ENCODE data around the gene IBSP. TPM values are rescaled to one million over a fixed set of nuclear protein-coding genes. Genes with fewer than 3 reads are reported as not detected.

The IBSP gene
- total RNA-seq, 1 experiment from 2014 or later: not detected

DNA sequence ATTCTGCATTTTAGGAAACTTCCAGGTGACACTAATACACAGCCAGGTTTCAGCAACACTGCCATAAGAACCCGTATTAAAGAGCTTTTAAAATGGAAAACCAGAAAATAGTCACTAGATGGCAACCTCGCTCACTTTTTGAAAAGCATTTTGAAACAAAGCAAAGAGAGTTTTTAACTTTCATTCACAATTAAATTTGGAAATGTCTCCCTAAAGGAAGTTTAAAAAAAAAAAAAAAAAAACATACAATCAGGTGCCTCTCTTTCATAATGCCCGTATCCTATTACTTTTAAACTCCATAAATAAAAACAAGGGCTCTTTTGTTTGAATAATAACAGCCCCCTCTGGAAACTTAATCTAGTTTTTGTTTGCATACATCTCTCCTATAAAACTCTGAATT, 53.8 kb downstream of the IBSP start:
- H3K4me3 Mint-ChIP-seq: no peak overlapping the region

More for the DNA sequence above, 53.8 kb downstream of the IBSP start:
- Histone ChIP-seq H3K27ac (ENCODE audit: insufficient read length, low read depth, low read length) (no peak overlapping the region), H2BK20ac (ENCODE audit: low read depth, low read length, poor library complexity, severe bottlenecking) (no peak overlapping the region), H2BK5ac (ENCODE audit: insufficient read length, low read length) (no peak overlapping the region), H3K14ac (ENCODE audit: insufficient read depth, low read length) (no peak overlapping the region), H3K4me1 (ENCODE audit: insufficient read depth, low read length) (peaks cover 9% of the 10 kb centered on the region; the same call in 1 of the 2 replicates), H4K8ac (replicated peaks; ENCODE audit: insufficient read length, low read depth, low read length) (no peak overlapping the region), H2AK5ac (ENCODE audit: insufficient read length, low read length) (no peak overlapping the region), H3T11ph (ENCODE audit: low read length) (no peak overlapping the region), H4K5ac (ENCODE audit: insufficient read length, low read depth, low read length) (no peak overlapping the region), H3K4ac (ENCODE audit: low read depth, low read length) (no peak overlapping the region), H3K23me2 (ENCODE audit: insufficient read length, low read depth, low read length, poor library complexity, severe bottlenecking) (peaks cover 2% of the 10 kb centered on the region), H2AFZ (ENCODE audit: low read length) (no peak overlapping the region), H2BK12ac (ENCODE audit: insufficient read length, low read depth, low read length) (no peak overlapping the region), H2BK15ac (ENCODE audit: low read depth, low read length) (no peak overlapping the region), H3K9me3 (ENCODE audit: control insufficient read depth, low read depth, low read length) (no peaks in the 10 kb centered on the region), H3K27me3 (ENCODE audit: insufficient read depth, low read length) (no peaks in the 10 kb centered on the region; the same call in 1 of the 2 replicates), H2BK120ac (ENCODE audit: low read depth, low read length, poor library complexity, severe bottlenecking) (no peak overlapping the region), H4K91ac (ENCODE audit: insufficient read length, low read depth, low read length) (no peak overlapping the region), H3K9ac (ENCODE audit: extremely low read depth, insufficient read length, low read length) (no peak overlapping the region), H3K79me1 (ENCODE audit: insufficient read depth, low read depth, low read length, poor library complexity, severe bottlenecking) (no peaks in the 10 kb centered on the region), H4K20me1 (ENCODE audit: control insufficient read depth, insufficient read depth, insufficient read length) (no peaks in the 10 kb centered on the region), H3K4me2 (ENCODE audit: insufficient read depth, insufficient read length, low read length) (peak overlapping the region; percentile 60), H3K23ac (ENCODE audit: insufficient read length, low read depth, low read length) (no peak overlapping the region), H3K18ac (ENCODE audit: insufficient read length, low read depth, low read length) (no peak overlapping the region), H3K79me2 (ENCODE audit: insufficient read depth, low read length) (no peaks in the 10 kb centered on the region), H3K56ac (ENCODE audit: insufficient read length, low read depth, low read length) (no peak overlapping the region)
- H3K36me3 Mint-ChIP-seq (ENCODE audit: insufficient read depth in 1 of 3, low read depth in 3 of 3): no peaks in the 10 kb centered on the region; a peak in 1 of 7 replicates
- peak; percentile 73 for TF ChIP-seq CTCF (conservative IDR thresholded peaks at IDR 0.05)
- no peaks in the 10 kb centered on the region for H3K27me3 Mint-ChIP-seq (ENCODE audit: low read depth)
- peak overlapping the region in 2 of 3 experiments; percentile 20 to 49; a peak in 3 of 7 replicates for H3K27ac Mint-ChIP-seq
- H3K4me1 Mint-ChIP-seq: peaks cover 15 to 35% of the 10 kb centered on the region in 2 experiments
- no peak for DNase-seq
- WGBS (ENCODE audit: extremely low coverage, insufficient read length, low lambda C conversion rate): no CpG with 5 or more reads among the region's 3 CpGs
- H3K9me3 Mint-ChIP-seq: no peaks in the 10 kb centered on the region

All from H9 (cell line).